HUES48 (cell line): ENCODE data around the gene MXRA7.
"Not testable (repeated sequence)": the region's sequence is repeated elsewhere in the genome, so short reads cannot be mapped to it uniquely, and the experiment has no call there.

Source experiments
- H3K27ac ChIP-seq: one replicate; pipeline ENCODE4 v1.7.0; 2013; ENCODE audit warnings: low read depth, low read length, inconsistent platforms
- H3K27me3 ChIP-seq: 2 replicates; pipeline ENCODE4 v1.6.1; 2013; ENCODE audit warnings: mild to moderate bottlenecking, low read length; ENCODE audit not compliant: control insufficient read depth, insufficient read depth
- H3K36me3 ChIP-seq: 2 replicates; pipeline ENCODE4 v1.6.1; 2013; ENCODE audit warnings: low read length; ENCODE audit not compliant: control insufficient read depth, insufficient read depth
- H3K4me1 ChIP-seq: 2 replicates; pipeline ENCODE4 v1.6.1; 2013; ENCODE audit warnings: mild to moderate bottlenecking, low read length; ENCODE audit not compliant: control insufficient read depth, insufficient read depth
- H3K4me3 ChIP-seq: 2 replicates; pipeline ENCODE4 v1.5.1; 2013; ENCODE audit warnings: mild to moderate bottlenecking, low read depth, low read length
- H3K9ac ChIP-seq: 2 replicates; pipeline ENCODE4 v1.6.1; 2013; ENCODE audit warnings: mild to moderate bottlenecking, low read depth, low read length, moderate library complexity
- H3K9me3 ChIP-seq: 2 replicates; pipeline ENCODE4 v1.6.1; 2013; ENCODE audit warnings: low read length; ENCODE audit not compliant: control insufficient read depth, insufficient read depth

Gene MXRA7

GRCh38 chr17:76701471-76701967 is 9.2 kb downstream of the MXRA7 start:
- Histone ChIP-seq H3K4me3 (no peak overlapping the region), H3K9ac (no peak overlapping the region)

GRCh38 chr17:76700617-76701470 is 9.9 kb downstream of the MXRA7 start:
- Histone ChIP-seq H3K4me3 (no peak overlapping the region), H3K4me1 (peaks cover 32% of the 10 kb centered on the region), H3K36me3 (no peaks in the 10 kb centered on the region), H3K27ac (no peak overlapping the region), H3K9ac (no peak overlapping the region), H3K9me3 (no peaks in the 10 kb centered on the region), H3K27me3 (no peaks in the 10 kb centered on the region)

More at GRCh38 chr17:76701471-76701967, 9.2 kb downstream of the MXRA7 start:
- Histone ChIP-seq H3K36me3 (no peaks in the 10 kb centered on the region), H3K4me1 (peaks cover 32% of the 10 kb centered on the region), H3K9me3 (no peaks in the 10 kb centered on the region), H3K27ac (no peak overlapping the region), H3K27me3 (no peaks in the 10 kb centered on the region)

- Histone ChIP-seq H3K9ac (no peak overlapping the region), H3K36me3 (no peaks in the 10 kb centered on the region), H3K27me3 (no peaks in the 10 kb centered on the region), H3K9me3 (no peaks in the 10 kb centered on the region), H3K4me3 (no peak overlapping the region), H3K4me1 (peaks cover 32% of the 10 kb centered on the region), H3K27ac (no peak overlapping the region)
Measured at GRCh38 chr17:76700270-76700616, 10.5 kb downstream of the MXRA7 start.

- H3K4me1 ChIP-seq: peaks cover 32% of the 10 kb centered on the region
- H3K36me3 ChIP-seq, H3K27ac ChIP-seq, H3K4me3 ChIP-seq, H3K27me3 ChIP-seq, H3K9ac ChIP-seq, H3K9me3 ChIP-seq: not testable (repeated sequence)
Measured at GRCh38 chr17:76698466-76698977, 12.2 kb downstream of the MXRA7 start.

- Histone ChIP-seq H3K36me3 (no peaks in the 10 kb centered on the region), H3K4me3 (no peak overlapping the region), H3K4me1 (peaks cover 29% of the 10 kb centered on the region), H3K27me3 (no peaks in the 10 kb centered on the region), H3K27ac (peak overlapping the region; percentile 32), H3K9me3 (no peaks in the 10 kb centered on the region), H3K9ac (peak overlapping the region; percentile 20; the same call in 1 of the 2 replicates)
Measured at GRCh38 chr17:76697702-76698465, 12.9 kb downstream of the MXRA7 start.

GRCh38 chr17:76696763-76697701 is 13.7 kb downstream of the MXRA7 start:
- Histone ChIP-seq H3K4me1 (peaks cover 29% of the 10 kb centered on the region), H3K4me3 (no peak overlapping the region), H3K9me3 (no peaks in the 10 kb centered on the region), H3K36me3 (no peaks in the 10 kb centered on the region), H3K27ac (peak overlapping the region; percentile 32), H3K27me3 (no peaks in the 10 kb centered on the region), H3K9ac (peak overlapping the region; percentile 20; the same call in 1 of the 2 replicates)

- H3K9ac ChIP-seq: no peak overlapping the region
Measured at GRCh38 chr17:76695059-76695831, 15.5 kb downstream of the MXRA7 start.

GRCh38 chr17:76691379-76692191 is 19.2 kb downstream of the MXRA7 start:
- peaks cover 7% of the 10 kb centered on the region; the same call in 1 of the 2 replicates for H3K4me1 ChIP-seq
- H3K4me3 ChIP-seq: no peak overlapping the region
- no peaks in the 10 kb centered on the region for H3K9me3 ChIP-seq
- H3K27ac ChIP-seq: no peak overlapping the region
- H3K27me3 ChIP-seq: no peaks in the 10 kb centered on the region
- H3K36me3 ChIP-seq: no peaks in the 10 kb centered on the region
- H3K9ac ChIP-seq: no peak overlapping the region

More at GRCh38 chr17:76695059-76695831, 15.5 kb downstream of the MXRA7 start:
- no peaks in the 10 kb centered on the region for H3K36me3 ChIP-seq
- H3K27ac ChIP-seq: no peak overlapping the region
- peaks cover 12% of the 10 kb centered on the region for H3K4me1 ChIP-seq
- H3K27me3 ChIP-seq: no peaks in the 10 kb centered on the region
- H3K4me3 ChIP-seq: no peak overlapping the region
- H3K9me3 ChIP-seq: no peaks in the 10 kb centered on the region

- Histone ChIP-seq H3K36me3 (no peaks in the 10 kb centered on the region), H3K27me3 (no peaks in the 10 kb centered on the region), H3K9me3 (no peaks in the 10 kb centered on the region), H3K9ac (no peak overlapping the region), H3K27ac (no peak overlapping the region), H3K4me1 (peaks cover 7% of the 10 kb centered on the region; the same call in 1 of the 2 replicates), H3K4me3 (no peak overlapping the region)
Measured at GRCh38 chr17:76690596-76691280, 20.0 kb downstream of the MXRA7 start.
